ENCODE results near the gene PRR22.

Gene PRR22

GRCh38 chr19:5818594-5818993, 34.0 kb upstream of the PRR22 start:
- Histone ChIP-seq H3K4me3 (ENCODE audit: low read length) (no peak overlapping the region), H3K9me2 (replicated peaks; ENCODE audit: insufficient read depth, low read length) (no peaks in the 10 kb centered on the region), H3F3A (ENCODE audit: insufficient read depth, low read length) (no peaks in the 10 kb centered on the region), H3K79me2 (ENCODE audit: low read length) (no peaks in the 10 kb centered on the region), H3K27ac (ENCODE audit: low read length) (no peak overlapping the region), H3K9me3 (replicated peaks; ENCODE audit: insufficient read depth, low read length) (no peaks in the 10 kb centered on the region), H3K4me2 (ENCODE audit: low read depth, low read length) (no peak overlapping the region), H3K27me3 (replicated peaks; ENCODE audit: insufficient read depth, low read length) (peaks cover 41% of the 10 kb centered on the region), H4K20me1 (ENCODE audit: insufficient read depth, low read length) (no peaks in the 10 kb centered on the region), H3K4me1 (ENCODE audit: low read length) (no peaks in the 10 kb centered on the region), H3K36me3 (replicated peaks; ENCODE audit: insufficient read depth, low read length) (no peaks in the 10 kb centered on the region), H2AFZ (ENCODE audit: low read length) (no peak overlapping the region), H3K9ac (ENCODE audit: low read length) (no peak overlapping the region)
- no peak for TF ChIP-seq EZH2phosphoT487 (IDR thresholded peaks at IDR 0.05; ENCODE audit: low read length)
- TF ChIP-seq EZH2 (optimal IDR thresholded peaks at IDR 0.05; ENCODE audit: low read depth, low read length) = no peak
- TF ChIP-seq CTCF (IDR thresholded peaks at IDR 0.05; ENCODE audit: low read length) = no peak
- DNase-seq = no peak

- no peaks in the 10 kb centered on the region for H3K36me3 ChIP-seq (replicated peaks; ENCODE audit: insufficient read depth, low read length)
- no peaks in the 10 kb centered on the region for H4K20me1 ChIP-seq (ENCODE audit: insufficient read depth, low read length)
- H3K9me3 ChIP-seq (replicated peaks; ENCODE audit: insufficient read depth, low read length) = no peaks in the 10 kb centered on the region
- H3K4me2 ChIP-seq (ENCODE audit: low read depth, low read length) = no peak overlapping the region
- H3F3A ChIP-seq (ENCODE audit: insufficient read depth, low read length) = no peaks in the 10 kb centered on the region
- H3K4me3 ChIP-seq (ENCODE audit: low read length) = no peak overlapping the region
- no peaks in the 10 kb centered on the region for H3K79me2 ChIP-seq (ENCODE audit: low read length)
- DNase-seq = no peak
- peaks cover 34% of the 10 kb centered on the region for H3K27me3 ChIP-seq (replicated peaks; ENCODE audit: insufficient read depth, low read length)
- no peak overlapping the region for H3K9ac ChIP-seq (ENCODE audit: low read length)
- no peaks in the 10 kb centered on the region for H3K4me1 ChIP-seq (ENCODE audit: low read length)
- TF ChIP-seq CTCF (IDR thresholded peaks at IDR 0.05; ENCODE audit: low read length) (no peak), EZH2 (optimal IDR thresholded peaks at IDR 0.05; ENCODE audit: low read depth, low read length) (no peak), EZH2phosphoT487 (IDR thresholded peaks at IDR 0.05; ENCODE audit: low read length) (no peak)
- no peak overlapping the region for H3K27ac ChIP-seq (ENCODE audit: low read length)
- no peak overlapping the region for H2AFZ ChIP-seq (ENCODE audit: low read length)
- no peaks in the 10 kb centered on the region for H3K9me2 ChIP-seq (replicated peaks; ENCODE audit: insufficient read depth, low read length)
Measured at GRCh38 chr19:5817218-5817617, 32.7 kb upstream of the PRR22 start.

- Histone ChIP-seq H3K27ac (ENCODE audit: low read length) (no peak overlapping the region), H3F3A (ENCODE audit: insufficient read depth, low read length) (no peaks in the 10 kb centered on the region), H3K9me3 (replicated peaks; ENCODE audit: insufficient read depth, low read length) (no peaks in the 10 kb centered on the region), H3K9me2 (replicated peaks; ENCODE audit: insufficient read depth, low read length) (no peaks in the 10 kb centered on the region), H3K4me1 (ENCODE audit: low read length) (no peaks in the 10 kb centered on the region), H3K36me3 (replicated peaks; ENCODE audit: insufficient read depth, low read length) (no peaks in the 10 kb centered on the region), H3K27me3 (replicated peaks; ENCODE audit: insufficient read depth, low read length) (peaks cover 30% of the 10 kb centered on the region), H3K79me2 (ENCODE audit: low read length) (no peaks in the 10 kb centered on the region), H2AFZ (ENCODE audit: low read length) (no peak overlapping the region), H3K4me2 (ENCODE audit: low read depth, low read length) (no peak overlapping the region), H3K9ac (ENCODE audit: low read length) (no peak overlapping the region), H4K20me1 (ENCODE audit: insufficient read depth, low read length) (no peaks in the 10 kb centered on the region), H3K4me3 (ENCODE audit: low read length) (no peak overlapping the region)
- no peak for DNase-seq
- no peak for TF ChIP-seq EZH2phosphoT487 (IDR thresholded peaks at IDR 0.05; ENCODE audit: low read length)
- TF ChIP-seq CTCF (IDR thresholded peaks at IDR 0.05; ENCODE audit: low read length) = no peak
- no peak for TF ChIP-seq EZH2 (optimal IDR thresholded peaks at IDR 0.05; ENCODE audit: low read depth, low read length)
Measured at GRCh38 chr19:5814852-5815246, 30.3 kb upstream of the PRR22 start.
